Common myeloid progenitor, CD34-positive (primary cell): ENCODE results near the gene PAPLN.

ENCODE experiments used
- CTCF ChIA-PET: fragments of 350-600 bp; sonication (Branson Sonifier 250); formaldehyde crosslinking; loops from one replicate; lab custom pipeline; 2021; ENCODE audit warnings: antibody characterized with exemption; lab: Charles Lee
- POLR2A ChIA-PET: fragments of 350-600 bp; sonication (Branson Sonifier 250); formaldehyde crosslinking; loops from one replicate; lab custom pipeline; 2021; ENCODE audit warnings: antibody characterized with exemption; lab: Charles Lee
- DNase-seq, 3 donors: peaks; one replicate each; pipeline versions ENCODE4 v3.0.0 to v3.0.0-alpha.2; 2013
- H3K27ac ChIP-seq, 2 experiments: 1 replicate in 1 of 2; 2 replicates in 1 of 2; pipeline ENCODE4 v1.7.0; 2013; ENCODE audit warnings: inconsistent platforms in 2 of 2, low read length in 2 of 2, mild to moderate bottlenecking in 2 of 2, low read depth in 1 of 2, moderate library complexity in 1 of 2; ENCODE audit not compliant: severe bottlenecking in 2 of 2, insufficient read depth in 1 of 2, poor library complexity in 1 of 2
- H3K27me3 ChIP-seq, 5 experiments: replicated peaks in 2 of 5; 1 replicate in 3 of 5; 2 replicates in 2 of 5; pipeline versions ENCODE4 v1.6.1 to v1.7.0; 2013; ENCODE audit warnings: low read length in 4 of 5, mild to moderate bottlenecking in 2 of 5, moderate library complexity in 2 of 5, inconsistent platforms in 1 of 5; ENCODE audit not compliant: insufficient read depth in 5 of 5, control insufficient read depth in 4 of 5
- H3K36me3 ChIP-seq, 4 experiments: 1 replicate in 2 of 4; 2 replicates in 2 of 4; pipeline versions ENCODE4 v1.6.1 to v1.7.0; 2013; ENCODE audit warnings: low read length in 3 of 4, control low read depth in 1 of 4, mild to moderate bottlenecking in 1 of 4; ENCODE audit not compliant: control insufficient read depth in 4 of 4, insufficient read depth in 4 of 4
- H3K4me1 ChIP-seq, 4 experiments: 1 replicate in 3 of 4; 2 replicates in 1 of 4; pipeline versions ENCODE4 v1.6.1 to v1.7.1; 2013; ENCODE audit warnings: low read length in 3 of 4, mild to moderate bottlenecking in 3 of 4, control low read depth in 1 of 4, inconsistent platforms in 1 of 4, moderate library complexity in 1 of 4; ENCODE audit not compliant: control insufficient read depth in 4 of 4, insufficient read depth in 4 of 4; ENCODE audit errors: control extremely low read depth in 1 of 4
- H3K4me3 ChIP-seq, 7 experiments: 1 replicate in 4 of 7; 2 replicates in 3 of 7; pipeline versions ENCODE4 v1.5.1 to v1.7.0; 2013; ENCODE audit warnings: mild to moderate bottlenecking in 7 of 7, low read length in 6 of 7, moderate library complexity in 6 of 7, inconsistent platforms in 2 of 7, low read depth in 2 of 7, control low read depth in 1 of 7; ENCODE audit not compliant: insufficient read depth in 4 of 7, control insufficient read depth in 1 of 7; ENCODE audit errors: extremely low read depth in 1 of 7
- H3K9me3 ChIP-seq, 5 experiments: 1 replicate in 4 of 5; 2 replicates in 1 of 5; pipeline versions ENCODE4 v1.6.1 to v1.7.1; 2013; ENCODE audit warnings: low read length in 4 of 5, mild to moderate bottlenecking in 2 of 5, inconsistent platforms in 1 of 5, low read depth in 1 of 5, moderate library complexity in 1 of 5; ENCODE audit not compliant: control insufficient read depth in 4 of 5, insufficient read depth in 2 of 5; ENCODE audit errors: control extremely low read depth in 1 of 5
- WGBS: methylation state at CpG from one replicate; pipeline ENCODE4 v1.1.5; 2013; ENCODE audit not compliant: insufficient coverage; 5-methylcytosine and 5-hydroxymethylcytosine counted together

PAPLN gene

GRCh38 chr14:73253721-73254120 lies 16.4 kb downstream of the PAPLN start:
- no peak overlapping the region for H3K4me3 ChIP-seq
- POLR2A ChIA-PET = interaction anchor here (0.6 kb wide), 1 partner anchor 55 kb away, joined by 4 read pairs; no protein-coding TSS in a partner anchor
- H3K36me3 ChIP-seq = no peaks in the 10 kb centered on the region
- no peaks in the 10 kb centered on the region for H3K27me3 ChIP-seq
- H3K27ac ChIP-seq = no peak overlapping the region
- no peaks in the 10 kb centered on the region for H3K4me1 ChIP-seq
- CTCF ChIA-PET = no interaction called here
- WGBS = 91% methylated on average over 11 of the region's 12 CpGs
- DNase-seq = no peak
- no peaks in the 10 kb centered on the region for H3K9me3 ChIP-seq

DNA sequence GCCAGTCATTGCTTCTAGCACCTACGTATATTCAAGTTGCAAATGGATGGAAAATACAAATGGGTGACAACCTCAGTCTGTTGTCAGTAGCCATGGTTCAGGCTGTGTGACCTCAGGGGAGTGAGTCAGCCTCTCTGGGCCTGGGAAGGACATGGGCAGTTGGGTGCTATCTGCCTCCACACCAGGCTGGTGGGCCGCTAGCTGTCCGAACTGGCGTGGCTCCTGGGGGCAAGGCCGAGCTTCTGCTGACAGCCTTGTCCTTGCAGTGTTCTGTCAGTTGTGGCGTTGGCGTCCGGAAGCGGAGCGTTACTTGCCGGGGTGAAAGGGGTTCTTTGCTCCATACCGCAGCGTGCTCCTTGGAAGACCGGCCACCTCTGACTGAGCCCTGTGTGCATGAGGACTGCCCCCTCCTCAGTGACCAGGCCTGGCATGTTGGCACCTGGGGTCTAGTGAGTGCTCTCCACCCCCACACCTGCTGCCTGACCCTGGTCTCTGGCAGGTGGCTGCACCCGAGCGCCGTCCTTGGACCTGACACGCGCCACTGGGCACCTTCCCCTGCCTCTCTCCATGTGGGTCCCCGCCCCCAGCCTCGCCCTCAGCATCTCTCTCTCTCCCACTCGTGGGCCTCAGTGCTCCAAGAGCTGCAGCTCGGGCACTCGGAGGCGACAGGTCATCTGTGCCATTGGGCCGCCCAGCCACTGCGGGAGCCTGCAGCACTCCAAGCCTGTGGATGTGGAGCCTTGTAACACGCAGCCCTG lies 17.1 kb downstream of the PAPLN start:
- POLR2A ChIA-PET = no interaction called here
- CTCF ChIA-PET = no interaction called here
- no peaks in the 10 kb centered on the region for H3K27me3 ChIP-seq
- WGBS = 96% methylated on average over 27 of the region's 28 CpGs
- H3K9me3 ChIP-seq = no peaks in the 10 kb centered on the region
- no peak overlapping the region for H3K4me3 ChIP-seq
- H3K36me3 ChIP-seq = no peaks in the 10 kb centered on the region
- no peak for DNase-seq
- no peak overlapping the region for H3K27ac ChIP-seq
- no peaks in the 10 kb centered on the region for H3K4me1 ChIP-seq

DNA sequence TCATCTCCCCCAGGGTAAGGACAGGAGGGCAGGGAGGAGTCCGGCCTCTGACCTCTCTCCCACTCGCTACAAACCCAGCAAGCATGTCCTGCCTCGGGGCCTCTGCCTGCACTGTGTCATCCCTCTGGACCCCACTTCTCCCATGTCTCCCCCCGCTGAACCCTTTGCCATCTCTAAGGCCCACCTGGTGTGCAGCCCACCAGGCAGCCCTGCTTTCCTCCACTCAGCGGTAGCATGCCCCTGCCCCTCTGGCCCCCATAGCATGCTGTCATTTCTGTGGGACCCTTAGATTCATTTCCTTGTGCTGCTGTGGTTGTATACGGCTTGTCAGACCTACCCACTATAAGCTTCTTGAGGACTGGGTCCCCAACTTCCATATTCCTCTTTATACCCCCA lies 17.7 kb downstream of the PAPLN start:
- no peak overlapping the region for H3K4me3 ChIP-seq
- no peaks in the 10 kb centered on the region for H3K27me3 ChIP-seq
- ChIA-PET POLR2A (interaction anchor here (1.5 kb wide), 1 partner anchor 11 kb away, joined by 4 read pairs; no protein-coding TSS in a partner anchor), CTCF (no interaction called here)
- 94% methylated on average over 6 of the region's 6 CpGs for WGBS
- no peaks in the 10 kb centered on the region for H3K36me3 ChIP-seq
- H3K27ac ChIP-seq = no peak overlapping the region
- no peaks in the 10 kb centered on the region for H3K9me3 ChIP-seq
- no peaks in the 10 kb centered on the region for H3K4me1 ChIP-seq
- DNase-seq = no peak

GRCh38 chr14:73255693-73256225 lies 18.5 kb downstream of the PAPLN start:
- ChIA-PET POLR2A (interaction anchor here (0.6 to 1.5 kb wide), 2 partner anchors 10 to 660 kb away, joined by 3 to 4 read pairs; no protein-coding TSS in a partner anchor), CTCF (interaction anchor here (1.3 to 1.5 kb wide), 2 partner anchors 25 to 39 kb away, joined by 3 read pairs; no protein-coding TSS in a partner anchor)
- Histone ChIP-seq H3K36me3 (no peaks in the 10 kb centered on the region), H3K27ac (no peak overlapping the region), H3K9me3 (no peaks in the 10 kb centered on the region), H3K4me1 (no peaks in the 10 kb centered on the region), H3K27me3 (no peaks in the 10 kb centered on the region), H3K4me3 (no peak overlapping the region)
- WGBS = 95% methylated on average over 9 of the region's 9 CpGs
- no peak for DNase-seq

DNA sequence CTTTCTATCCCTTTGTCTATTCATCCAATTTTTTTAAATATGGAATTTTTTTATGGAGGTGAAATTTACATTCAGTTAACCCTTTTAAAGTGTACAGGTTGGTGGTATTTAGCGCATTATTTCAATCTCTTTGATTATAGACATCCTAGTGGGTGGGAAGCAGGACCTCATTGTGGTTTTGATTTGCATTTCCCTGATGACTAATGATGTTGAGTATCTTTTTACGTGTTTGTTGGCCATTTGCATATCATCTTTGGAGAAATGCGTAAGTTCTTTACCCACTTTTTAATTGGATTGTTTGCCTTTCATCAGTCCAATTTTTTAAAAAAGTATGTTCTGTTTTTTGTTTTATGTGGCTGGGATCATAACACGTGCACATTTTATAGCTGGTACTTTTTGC lies 20.8 kb downstream of the PAPLN start:
- no peaks in the 10 kb centered on the region for H3K9me3 ChIP-seq
- POLR2A ChIA-PET = interaction anchor here (0.6 to 0.7 kb wide), 2 partner anchors 75 to 384 kb away, joined by 4 to 6 read pairs; no protein-coding TSS in a partner anchor
- H3K27me3 ChIP-seq = no peaks in the 10 kb centered on the region
- DNase-seq = no peak
- H3K36me3 ChIP-seq = no peaks in the 10 kb centered on the region
- CTCF ChIA-PET = no interaction called here
- 90% methylated on average over 2 of the region's 4 CpGs for WGBS
- H3K4me1 ChIP-seq = no peaks in the 10 kb centered on the region
- no peak overlapping the region for H3K27ac ChIP-seq
- no peak overlapping the region for H3K4me3 ChIP-seq

DNA sequence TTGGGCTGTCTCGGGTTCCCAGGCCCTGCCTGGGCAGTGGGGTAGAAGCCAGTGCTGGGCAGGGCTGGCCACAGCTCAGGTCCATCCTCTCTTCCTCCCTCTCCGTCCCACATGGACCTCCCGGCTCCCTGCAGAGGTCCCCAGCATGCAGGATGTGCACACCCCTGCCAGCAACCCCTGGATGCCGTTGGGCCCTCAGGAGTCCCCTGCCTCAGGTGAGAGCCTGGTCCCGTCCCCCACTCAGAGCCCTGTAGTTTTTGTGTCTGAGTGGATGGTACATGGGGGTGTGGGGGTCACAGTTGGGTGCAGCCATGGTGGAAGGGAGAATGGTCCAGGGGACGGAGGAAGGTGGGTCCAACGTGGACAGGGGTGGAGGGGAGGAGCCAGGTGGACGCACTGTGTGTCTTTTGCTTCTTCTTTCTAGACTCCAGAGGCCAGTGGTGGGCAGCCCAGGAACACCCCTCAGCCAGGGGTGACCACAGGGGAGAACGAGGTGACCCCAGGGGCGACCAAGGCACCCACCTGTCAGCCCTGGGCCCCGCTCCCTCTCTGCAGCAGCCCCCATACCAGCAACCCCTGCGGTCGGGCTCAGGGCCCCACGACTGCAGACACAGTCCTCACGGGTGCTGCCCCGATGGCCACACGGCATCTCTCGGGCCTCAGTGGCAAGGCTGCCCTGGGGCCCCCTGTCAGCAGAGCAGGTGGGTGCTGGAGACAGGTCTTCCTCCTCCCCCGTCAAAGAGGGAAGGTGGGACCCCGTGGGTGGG lies 21.7 kb downstream of the PAPLN start:
- Histone ChIP-seq H3K36me3 (no peaks in the 10 kb centered on the region), H3K27ac (no peak overlapping the region), H3K4me1 (no peaks in the 10 kb centered on the region), H3K9me3 (no peaks in the 10 kb centered on the region), H3K27me3 (no peaks in the 10 kb centered on the region), H3K4me3 (no peak overlapping the region)
- 94% methylated on average over 14 of the region's 20 CpGs for WGBS
- ChIA-PET POLR2A (no interaction called here), CTCF (no interaction called here)
- DNase-seq = no peak

GRCh38 chr14:73259837-73260236 lies 22.5 kb downstream of the PAPLN start:
- WGBS = 97% methylated on average over 9 of the region's 9 CpGs
- Histone ChIP-seq H3K27ac (no peak overlapping the region), H3K9me3 (no peaks in the 10 kb centered on the region), H3K27me3 (no peaks in the 10 kb centered on the region), H3K36me3 (no peaks in the 10 kb centered on the region), H3K4me3 (no peak overlapping the region), H3K4me1 (no peaks in the 10 kb centered on the region)
- CTCF ChIA-PET = no interaction called here
- no peak for DNase-seq
- POLR2A ChIA-PET = no interaction called here
